ENCODE measurements around the gene MIOS.

MIOS gene

GRCh38 chr7:7584653-7585052 is 18.0 kb downstream of the MIOS start:
- DNase-seq, result no peak

GRCh38 chr7:7585241-7585928 is 18.7 kb downstream of the MIOS start:
- DNase-seq, result peak; percentile 55

GRCh38 chr7:7595451-7595850 is 28.8 kb downstream of the MIOS start:
- peak; percentile 61 for DNase-seq

GRCh38 chr7:7596176-7596575 is 29.5 kb downstream of the MIOS start:
- DNase-seq, result no peak

- no peak for DNase-seq
These were observed 40.3 kb downstream of the MIOS start for GRCh38 chr7:7607010-7607409.

GRCh38 chr7:7609330-7609729 is 42.6 kb downstream of the MIOS start:
- no peak for DNase-seq

GRCh38 chr7:7612519-7612918 is 45.8 kb downstream of the MIOS start:
- no peak for DNase-seq

- no peak for DNase-seq
These were observed 46.5 kb downstream of the MIOS start for GRCh38 chr7:7613210-7613609.

GRCh38 chr7:7614018-7614741 is 47.5 kb downstream of the MIOS start:
- DNase-seq, result no peak

- DNase-seq, result no peak
These were observed 50.9 kb downstream of the MIOS start for GRCh38 chr7:7617550-7617949.

GRCh38 chr7:7618410-7618809 is 51.7 kb downstream of the MIOS start:
- DNase-seq, result no peak

- no peak for DNase-seq
These were observed 53.6 kb downstream of the MIOS start for GRCh38 chr7:7620236-7620635.

- DNase-seq, result no peak
These were observed 54.0 kb downstream of the MIOS start for GRCh38 chr7:7620644-7621210.

- DNase-seq, result no peak
These were observed 61.8 kb downstream of the MIOS start for GRCh38 chr7:7628476-7628875.

- DNase-seq, result no peak
These were observed 64.1 kb downstream of the MIOS start for GRCh38 chr7:7630626-7631329.

- DNase-seq, result peak; percentile 51
These were observed 72.7 kb downstream of the MIOS start for GRCh38 chr7:7639421-7639820.

GRCh38 chr7:7639847-7640220 is 73.2 kb downstream of the MIOS start:
- peak; percentile 78 for DNase-seq

GRCh38 chr7:7640221-7641128 is 73.8 kb downstream of the MIOS start, which contains the start of gene UMAD1:
TSS of gene UMAD1 (plus strand) at chr7:7640752. CDS start at chr7:7673372, 32,620 bp downstream.
- peak; percentile 100 for DNase-seq

- DNase-seq, result peak; percentile 77
These were observed 74.5 kb downstream of the MIOS start for GRCh38 chr7:7641129-7641663.

- DNase-seq, result peak; percentile 25
These were observed 75.4 kb downstream of the MIOS start for GRCh38 chr7:7642081-7642480.

GRCh38 chr7:7647495-7648036 is 80.9 kb downstream of the MIOS start:
- DNase-seq, result no peak

- no peak for DNase-seq
These were observed 84.1 kb downstream of the MIOS start for GRCh38 chr7:7650682-7651206.

Data from NCI-H69 (cell line).